RCC 7860 (cell line): ENCODE measurements around the gene RGS14.
"Not testable (repeated sequence)": the region's sequence is repeated elsewhere in the genome, so short reads cannot be mapped to it uniquely, and the experiment has no call there.

Experiments used
- DNase-seq: peaks from one replicate; pipeline ENCODE4 v3.0.0-alpha.2; 2015; ENCODE audit warnings: low spot score
- FAIRE-seq: peaks from 2 replicates; lab custom pipeline; 2012; peaks lifted over from hg19 to GRCh38; lab: Jason Lieb, UNC

RGS14 gene

GRCh38 chr5:177327539-177328522 is 29.9 kb upstream of the RGS14 start:
- DNase-seq: peak; percentile 74
- peak; percentile 69 for FAIRE-seq

- FAIRE-seq (no peak), DNase-seq (no peak)
Observed at GRCh38 chr5:177328545-177329231, 29.0 kb upstream of the RGS14 start.

DNA sequence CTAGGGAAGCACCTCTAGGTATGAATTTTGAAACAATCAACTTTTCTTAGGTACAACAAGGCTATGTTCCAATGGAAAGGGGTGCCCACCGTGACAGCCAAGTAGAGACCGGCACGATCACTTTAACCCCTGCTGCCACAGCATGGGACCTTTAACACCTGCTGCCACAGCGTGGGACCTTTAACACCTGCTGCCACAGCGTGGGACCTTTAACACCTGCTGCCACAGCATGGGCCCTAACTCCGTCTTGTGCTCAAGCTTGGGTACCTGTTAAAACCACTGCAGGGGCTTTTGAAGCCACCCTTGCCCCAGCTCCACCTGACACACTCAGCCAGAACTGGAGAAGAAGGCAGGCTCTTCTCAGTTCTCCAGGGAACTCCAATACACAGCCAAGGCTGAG is 27.8 kb upstream of the RGS14 start:
- no peak for DNase-seq

GRCh38 chr5:177330991-177331842 is 26.5 kb upstream of the RGS14 start:
- no peak for DNase-seq
- FAIRE-seq: no peak

More for the DNA sequence above, 27.8 kb upstream of the RGS14 start:
- no peak for FAIRE-seq

- FAIRE-seq (no peak), DNase-seq (no peak)
Observed at GRCh38 chr5:177332031-177332895, 25.5 kb upstream of the RGS14 start.

- DNase-seq: no peak
- no peak for FAIRE-seq
Observed at GRCh38 chr5:177332896-177333260, 24.8 kb upstream of the RGS14 start.

- no peak for DNase-seq
- no peak for FAIRE-seq
Observed at GRCh38 chr5:177333420-177334154, 24.1 kb upstream of the RGS14 start.

DNA sequence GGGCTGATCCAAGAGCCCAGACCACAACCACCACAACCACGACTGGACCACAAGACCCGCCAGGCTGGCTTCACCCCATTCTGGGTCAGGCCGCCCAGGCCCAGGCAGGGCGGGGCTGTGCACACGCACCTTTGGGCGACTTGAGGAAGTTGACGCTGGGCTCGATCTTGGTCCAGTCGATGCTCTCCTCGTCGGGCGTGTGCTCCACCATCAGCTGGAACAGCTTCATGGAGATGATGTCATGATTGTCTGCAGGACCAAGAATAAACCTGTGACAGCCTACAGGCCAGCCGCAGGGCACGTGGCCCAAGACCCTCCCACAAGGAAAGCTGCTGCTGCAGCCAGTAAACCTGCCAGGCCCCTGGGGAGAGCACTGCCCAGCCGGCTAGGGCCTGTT is 23.6 kb upstream of the RGS14 start:
- DNase-seq: no peak
- no peak for FAIRE-seq

GRCh38 chr5:177334781-177335700 is 22.7 kb upstream of the RGS14 start:
- DNase-seq (no peak), FAIRE-seq (no peak)

GRCh38 chr5:177335701-177336065 is 22.0 kb upstream of the RGS14 start:
- no peak for FAIRE-seq
- no peak for DNase-seq

DNA sequence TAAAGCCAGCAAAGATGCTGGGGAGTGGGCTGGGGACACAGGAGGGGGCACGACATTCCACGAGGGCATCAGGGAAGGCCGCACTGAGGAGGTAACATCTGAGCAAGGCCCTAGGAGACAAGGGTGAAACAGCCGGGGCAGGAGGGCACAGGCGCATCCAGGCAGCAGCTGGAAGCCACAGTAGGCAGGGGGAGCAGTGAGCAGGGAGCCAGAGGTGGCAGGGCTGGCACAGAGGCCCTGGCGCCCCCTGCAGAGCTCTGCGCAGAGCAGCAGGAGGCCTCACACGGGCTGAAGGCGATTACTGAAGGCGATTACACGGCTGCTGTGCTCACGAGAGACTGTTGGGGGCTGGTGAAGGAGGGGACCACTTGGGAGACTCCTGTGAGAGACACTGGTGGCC is 21.6 kb upstream of the RGS14 start:
- DNase-seq (peak; percentile 33), FAIRE-seq (no peak)

- FAIRE-seq: no peak
Observed at GRCh38 chr5:177336603-177337494, 20.9 kb upstream of the RGS14 start.

GRCh38 chr5:177338251-177339106 is 19.2 kb upstream of the RGS14 start:
- DNase-seq (no peak), FAIRE-seq (no peak)

More at GRCh38 chr5:177336603-177337494, 20.9 kb upstream of the RGS14 start:
- no peak for DNase-seq

- no peak for DNase-seq
- no peak for FAIRE-seq
Observed at GRCh38 chr5:177339107-177339638, 18.6 kb upstream of the RGS14 start.

DNA sequence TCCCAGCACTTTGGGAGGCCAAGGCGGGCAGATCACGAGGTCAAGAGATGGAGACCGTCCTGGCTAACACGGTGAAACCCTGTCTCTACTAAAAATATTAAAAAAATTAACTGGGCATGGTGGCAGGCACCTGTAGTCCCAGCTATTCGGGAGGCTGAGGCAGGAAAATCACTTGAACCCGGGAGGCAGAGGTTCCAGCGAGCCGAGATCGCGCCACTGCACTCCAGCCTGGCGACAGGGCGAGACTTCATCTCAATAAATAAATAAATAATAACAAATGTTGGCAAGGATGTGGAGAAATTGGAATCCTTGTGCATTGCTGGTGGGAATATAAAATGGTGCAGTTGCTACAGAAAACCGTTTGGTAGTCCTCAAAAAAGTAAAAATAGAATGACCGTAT is 14.7 kb upstream of the RGS14 start:
- not testable (repeated sequence) for DNase-seq, FAIRE-seq

DNA sequence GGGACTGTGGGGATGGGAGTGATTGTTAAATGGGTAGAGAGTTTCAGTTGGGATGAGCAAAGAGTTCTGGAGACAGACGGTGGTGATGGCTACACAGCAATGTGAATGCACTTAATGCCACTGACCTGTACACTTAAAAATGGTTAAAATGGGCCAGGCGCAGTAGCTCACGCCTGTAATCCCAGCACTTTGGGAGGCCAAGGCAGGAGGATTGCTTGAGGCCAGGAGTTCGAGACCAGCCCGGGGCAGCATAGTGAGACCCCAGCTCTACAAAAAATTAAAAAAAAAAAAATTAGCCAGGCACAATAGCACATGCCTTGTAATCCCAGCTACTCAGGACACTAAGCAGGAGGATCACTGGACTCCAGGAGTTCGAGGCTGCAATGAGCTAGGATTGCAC is 13.9 kb upstream of the RGS14 start:
- DNase-seq (no peak), FAIRE-seq (no peak)
